DND-41 (cell line): ENCODE results near the gene DPRX.

Source experiments
- CTCF ChIP-seq: IDR thresholded peaks from 2 replicates; pipeline ENCODE4 v1.5.1; 2012; ENCODE audit warnings: borderline replicate concordance, low read length, moderate library complexity, mild to moderate bottlenecking; ENCODE audit not compliant: poor library complexity, severe bottlenecking; ENCODE audit errors: extremely low read depth
- EZH2 ChIP-seq: IDR thresholded peaks from 3 replicates; pipeline ENCODE4 v1.6.1; 2012; ENCODE audit warnings: borderline replicate concordance, low read depth, mild to moderate bottlenecking, moderate library complexity, low read length, inconsistent platforms; ENCODE audit not compliant: severe bottlenecking

- TF ChIP-seq CTCF (no peak), EZH2 (no peak)
These were observed 18.2 kb downstream of the DPRX start for GRCh38 chr19:53649746-53650593.
